SKM-1 treated with dmso at 0.1 percent for 144 hours (cell line): Measurements from ENCODE around the gene NKD1.

Source experiments
- DNase-seq: peaks from one replicate; lab custom pipeline; 2025; ENCODE audit not compliant: unreplicated experiment; lab: John Stamatoyannopoulos, UW

NKD1 gene

DNA sequence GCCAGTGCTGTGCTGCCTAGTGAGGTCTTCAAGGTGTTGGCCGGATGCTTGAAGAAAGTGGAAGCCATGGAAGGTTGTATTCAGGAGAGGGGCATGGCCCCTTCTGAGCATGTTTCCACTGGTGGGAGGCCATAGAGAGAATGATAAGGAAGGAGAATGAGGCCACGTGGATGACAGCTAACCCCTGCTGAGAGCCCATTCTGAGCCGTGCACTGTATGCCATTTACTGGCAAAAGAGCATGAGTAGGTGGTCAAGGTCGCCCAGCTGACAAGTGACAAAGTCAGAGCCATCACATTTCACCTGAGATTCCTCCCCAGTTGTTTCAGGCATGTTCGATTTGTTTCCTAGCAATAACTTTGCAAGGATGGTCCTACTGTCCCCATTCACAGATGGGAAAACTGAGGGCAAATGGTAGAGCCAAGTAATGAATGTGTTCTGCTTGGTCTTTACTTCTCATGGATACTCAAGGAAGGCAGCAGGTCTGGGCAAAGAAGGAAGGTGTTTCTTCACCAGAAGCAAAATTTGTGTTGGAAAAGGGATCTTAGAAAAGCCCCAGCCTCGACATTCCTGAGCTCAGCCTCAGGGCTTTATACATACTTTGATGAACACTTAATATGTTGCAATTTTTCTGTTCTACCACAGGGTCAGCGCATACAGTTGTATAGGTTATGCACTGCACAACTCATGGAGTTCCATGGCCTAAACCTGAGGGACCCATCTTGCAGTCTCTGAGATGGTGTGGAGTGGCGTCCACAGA, 10.5 kb upstream of the NKD1 start:
- no peak for DNase-seq

DNA sequence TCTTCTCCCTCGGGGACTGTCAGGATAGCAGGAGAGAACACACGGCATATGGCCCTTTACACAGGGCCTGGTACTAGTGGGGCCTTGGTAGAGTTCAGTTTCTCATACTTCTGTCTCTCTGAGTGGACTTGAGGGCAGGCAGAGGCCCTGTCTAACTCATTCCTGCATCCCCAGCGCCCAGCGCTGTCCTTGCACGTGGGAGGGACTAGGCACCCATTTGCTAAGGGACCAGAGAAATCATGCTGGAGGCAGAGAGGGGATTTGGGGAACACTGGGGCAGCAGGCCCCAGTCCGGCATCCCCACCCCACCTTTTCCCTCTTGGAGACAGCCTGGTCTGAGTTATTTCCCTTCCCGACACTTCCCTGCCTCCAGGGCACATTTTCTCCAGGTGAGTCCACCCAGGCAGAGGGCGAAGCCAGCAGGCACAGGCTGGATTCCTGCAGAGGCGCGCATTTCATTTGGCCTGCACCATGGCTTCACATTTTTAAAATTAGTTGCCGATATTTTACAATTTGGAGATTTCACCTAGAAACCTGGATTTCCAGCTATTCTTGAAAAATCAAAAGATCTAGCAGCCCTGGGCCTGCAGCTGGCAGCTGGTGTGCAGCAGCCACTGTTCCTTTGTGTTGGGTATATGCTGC, 9.7 kb upstream of the NKD1 start:
- no peak for DNase-seq

DNA sequence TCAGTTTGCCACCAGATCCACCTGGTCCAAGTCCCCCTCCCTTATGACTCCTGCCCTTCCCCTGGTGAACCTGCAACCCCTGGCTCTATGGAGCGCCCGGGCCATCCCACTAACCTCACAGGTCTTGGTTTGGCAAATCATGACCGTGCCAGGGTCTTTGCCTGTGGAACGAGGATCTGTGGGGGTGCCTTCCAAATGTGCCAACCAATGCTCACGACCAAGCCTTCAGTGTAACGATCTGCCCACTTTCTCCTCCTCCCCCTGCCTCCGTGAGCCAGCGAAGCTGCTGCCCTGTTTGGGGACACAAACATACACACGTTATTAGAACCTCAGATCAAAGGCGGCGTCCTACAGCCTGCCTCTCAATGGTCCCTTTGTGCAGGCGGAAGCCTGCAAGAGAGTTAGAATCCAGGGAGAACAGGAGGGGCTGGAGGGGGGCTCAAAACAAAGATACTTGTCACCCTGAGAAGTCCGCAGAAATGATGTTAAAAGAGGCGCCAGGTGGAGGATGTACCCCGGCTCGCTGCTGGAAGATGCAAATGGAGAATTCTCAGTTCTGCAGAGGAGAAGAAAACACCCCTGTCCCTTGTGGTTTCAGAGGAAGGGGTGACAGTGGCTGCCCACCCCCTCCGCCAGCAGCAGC, 9.0 kb upstream of the NKD1 start:
- DNase-seq = no peak

DNA sequence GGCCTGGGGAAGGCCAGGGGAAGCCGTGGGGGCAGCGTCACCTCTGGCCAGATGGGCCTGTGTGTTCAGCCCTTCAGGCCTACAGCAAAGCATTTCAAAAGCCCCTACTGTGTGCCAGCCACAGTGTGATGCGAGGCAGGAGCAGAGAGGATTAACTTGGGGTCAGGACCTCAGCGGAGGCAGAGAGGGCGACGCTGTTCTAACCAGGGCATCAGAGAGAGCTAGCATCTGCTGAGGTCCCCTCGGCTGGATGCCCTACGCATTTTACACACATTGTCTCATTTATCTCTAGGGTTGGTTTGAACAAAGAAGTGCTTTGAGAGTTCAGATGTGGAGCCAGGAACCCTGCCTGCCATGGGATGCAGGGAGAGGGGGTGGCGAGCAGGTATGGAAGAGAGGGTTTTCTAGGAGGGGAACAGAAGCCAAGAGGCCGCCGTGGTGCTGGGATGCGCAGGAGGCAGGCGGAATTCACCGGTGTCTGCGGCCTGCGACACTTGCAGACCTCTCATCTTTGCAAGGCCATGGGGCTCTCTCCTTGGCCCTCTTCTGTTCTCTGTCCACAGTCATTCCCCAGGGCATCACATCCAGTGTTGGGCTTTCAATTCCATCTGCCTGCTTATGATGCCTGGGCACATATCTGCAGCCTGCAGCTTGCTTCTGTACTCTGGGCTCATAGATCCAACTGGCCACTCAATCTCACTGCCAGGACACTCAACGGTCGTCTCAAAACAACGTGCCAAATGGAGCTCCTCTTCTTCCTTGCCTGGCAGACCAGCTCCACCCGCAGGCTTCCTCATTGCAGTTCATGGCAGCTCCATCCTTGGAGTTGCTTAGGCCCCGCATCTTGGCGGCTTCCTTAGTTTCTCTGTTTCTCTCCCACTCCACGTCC, 8.1 kb upstream of the NKD1 start:
- DNase-seq = no peak

DNA sequence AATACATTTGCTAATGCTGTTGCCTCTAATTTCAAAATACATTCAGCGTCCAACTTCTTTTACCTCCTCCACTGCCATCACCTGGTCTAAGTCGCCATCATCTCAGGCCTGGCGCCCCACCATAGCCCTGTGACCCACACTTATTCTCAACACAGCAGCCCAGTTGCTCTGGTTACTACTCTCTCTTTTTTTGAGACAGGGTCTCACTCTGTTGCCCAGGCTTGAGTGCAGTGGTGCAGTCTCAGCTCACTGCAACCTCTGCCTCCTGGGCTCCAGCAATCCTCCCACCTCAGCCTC, 7.5 kb upstream of the NKD1 start:
- no peak for DNase-seq

DNA sequence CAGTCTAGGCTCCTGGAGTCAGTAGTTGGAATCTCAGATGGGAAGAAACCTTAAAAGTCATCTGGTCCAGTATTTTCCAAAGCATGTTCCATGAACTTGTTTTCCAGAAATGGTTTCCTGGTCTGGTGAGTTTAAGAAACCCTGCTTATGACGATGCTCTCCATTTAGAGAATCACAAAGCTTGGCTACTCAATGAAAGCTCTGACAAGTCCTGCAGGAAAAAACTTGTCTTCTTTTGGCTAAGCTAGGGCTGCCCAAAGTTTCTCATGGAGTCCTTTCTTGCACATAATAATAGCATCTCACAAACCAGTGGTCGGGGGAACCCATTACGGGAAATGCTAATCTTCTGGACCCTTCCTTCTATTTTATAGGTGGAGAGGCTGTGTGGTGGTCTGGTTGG, 5.5 kb upstream of the NKD1 start:
- no peak for DNase-seq

DNA sequence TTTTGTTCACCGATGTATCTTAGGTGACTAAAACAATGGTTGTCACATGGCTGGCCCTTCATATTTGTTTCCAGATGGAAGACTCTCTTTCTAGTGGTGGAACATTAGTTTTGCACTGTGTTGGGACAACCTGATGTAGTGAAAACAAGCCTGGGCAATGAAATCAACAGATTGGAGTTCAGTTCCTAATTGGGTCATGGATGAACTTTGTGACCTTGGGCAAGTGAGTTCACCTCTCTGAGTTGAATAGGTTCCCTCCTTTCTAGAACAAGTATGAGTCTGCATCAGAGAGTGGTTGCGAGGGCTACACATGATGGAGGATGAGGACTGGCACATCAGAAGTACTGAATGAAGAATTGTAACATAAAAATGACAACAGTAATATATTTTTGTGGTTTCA, 2.1 kb upstream of the NKD1 start:
- no peak for DNase-seq

DNA sequence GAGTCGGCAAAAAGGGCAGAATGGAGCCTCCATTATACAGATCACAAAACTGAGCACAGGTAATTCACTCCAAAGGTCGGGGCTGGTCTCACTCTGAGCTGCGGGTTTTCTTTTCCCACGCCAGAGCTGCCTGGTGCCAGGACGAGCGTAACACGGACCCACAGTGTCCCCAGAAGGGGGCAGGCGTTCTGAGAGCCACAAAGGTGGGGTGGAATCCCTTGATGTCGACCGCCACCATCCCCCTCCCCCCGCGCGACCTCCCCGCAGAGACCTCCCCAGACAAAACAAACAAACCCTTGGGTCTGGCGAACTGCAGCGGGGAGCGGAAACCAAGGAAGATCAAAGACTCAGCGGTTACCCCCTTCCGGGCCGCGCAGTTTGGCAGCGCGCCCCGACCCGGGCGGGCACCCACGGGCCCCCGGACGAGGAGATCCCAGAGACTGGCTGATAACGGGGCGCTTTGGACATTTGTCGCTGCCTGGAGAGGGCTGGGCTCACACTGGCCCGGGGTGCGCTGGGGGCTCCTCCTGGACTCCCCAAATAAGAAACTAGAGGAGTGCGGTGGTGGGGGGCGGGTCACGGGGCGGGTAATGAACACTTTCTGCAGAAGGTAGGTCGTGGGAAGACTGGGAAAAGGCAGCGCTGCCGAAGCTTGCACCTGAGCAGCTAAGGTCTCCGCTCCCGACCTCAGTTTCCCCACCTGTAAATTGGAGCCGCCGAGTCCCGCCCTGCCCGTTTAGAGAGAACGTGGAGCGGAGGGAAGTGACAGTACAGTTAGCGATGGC, 664 bp upstream of the NKD1 start:
- DNase-seq = no peak

DNA sequence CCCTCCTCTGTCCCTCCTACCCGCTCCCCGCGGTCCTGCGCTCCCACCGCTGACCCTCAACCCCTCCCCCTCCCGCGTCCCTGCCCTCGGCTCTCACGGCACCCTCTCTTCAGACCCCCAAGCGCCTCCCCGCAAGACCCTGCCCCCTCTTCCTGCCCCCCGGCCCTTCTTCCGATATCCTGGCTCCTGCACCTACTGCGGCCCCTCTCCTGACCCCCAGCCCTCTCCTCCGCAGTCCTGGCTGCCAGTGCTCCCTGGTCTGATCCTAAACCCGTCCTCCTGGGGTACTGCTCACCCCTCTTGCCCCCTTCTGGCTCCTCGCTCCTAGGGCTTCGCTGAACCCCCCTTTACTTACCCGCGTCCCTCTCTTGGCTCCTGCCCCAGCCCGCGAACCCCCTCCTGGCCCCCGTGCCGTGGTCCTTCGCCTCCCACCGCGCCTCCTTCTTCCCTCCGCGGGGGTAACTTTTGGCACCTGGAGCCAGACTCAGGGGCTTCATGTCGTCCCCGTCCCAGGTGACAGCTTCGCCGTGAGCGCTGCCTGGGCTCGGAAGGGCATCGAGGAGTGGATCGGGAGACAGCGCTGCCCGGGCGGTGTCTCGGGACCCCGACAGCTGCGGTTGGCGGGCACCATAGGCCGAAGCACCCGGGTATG, 839 bp downstream of the NKD1 start:
- no peak for DNase-seq

DNA sequence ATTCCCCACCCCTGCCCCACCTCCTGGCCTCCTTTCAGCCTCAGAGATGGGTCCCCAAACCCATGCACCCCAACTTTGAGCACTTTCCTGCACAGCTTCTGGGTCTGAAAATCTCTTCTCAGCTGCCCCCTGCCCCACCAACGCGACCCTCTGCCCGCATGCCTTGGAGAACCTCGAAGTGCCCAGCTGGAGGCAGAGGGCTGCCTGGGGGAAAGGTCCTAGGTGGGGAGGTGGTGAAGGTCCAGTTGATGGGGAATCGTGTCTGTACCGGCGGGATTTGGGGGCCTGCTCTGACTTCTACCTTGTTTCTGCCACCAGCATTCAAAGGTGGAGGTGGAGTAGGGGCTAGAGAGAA, 1.3 kb downstream of the NKD1 start:
- DNase-seq = no peak

DNA sequence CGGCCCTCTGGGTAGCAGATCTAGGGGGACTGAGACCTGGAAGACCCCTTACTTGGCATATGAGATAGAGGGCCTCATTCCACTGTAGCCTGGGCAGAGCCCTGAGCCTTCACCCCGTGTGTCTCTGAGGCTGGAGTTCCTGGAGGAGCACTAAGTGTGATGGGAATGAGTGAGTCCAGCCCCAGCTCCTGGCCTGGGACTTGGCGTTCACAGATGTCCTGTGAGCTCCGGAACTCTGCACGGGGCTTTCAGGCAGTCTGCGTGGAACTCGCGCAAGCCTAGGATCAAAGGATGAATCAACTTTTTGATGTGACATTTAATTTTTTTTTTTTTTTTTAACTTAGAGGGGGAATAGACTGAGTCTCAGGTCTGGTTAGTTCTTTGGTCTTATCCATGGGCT, 1.8 kb downstream of the NKD1 start:
- DNase-seq = no peak

DNA sequence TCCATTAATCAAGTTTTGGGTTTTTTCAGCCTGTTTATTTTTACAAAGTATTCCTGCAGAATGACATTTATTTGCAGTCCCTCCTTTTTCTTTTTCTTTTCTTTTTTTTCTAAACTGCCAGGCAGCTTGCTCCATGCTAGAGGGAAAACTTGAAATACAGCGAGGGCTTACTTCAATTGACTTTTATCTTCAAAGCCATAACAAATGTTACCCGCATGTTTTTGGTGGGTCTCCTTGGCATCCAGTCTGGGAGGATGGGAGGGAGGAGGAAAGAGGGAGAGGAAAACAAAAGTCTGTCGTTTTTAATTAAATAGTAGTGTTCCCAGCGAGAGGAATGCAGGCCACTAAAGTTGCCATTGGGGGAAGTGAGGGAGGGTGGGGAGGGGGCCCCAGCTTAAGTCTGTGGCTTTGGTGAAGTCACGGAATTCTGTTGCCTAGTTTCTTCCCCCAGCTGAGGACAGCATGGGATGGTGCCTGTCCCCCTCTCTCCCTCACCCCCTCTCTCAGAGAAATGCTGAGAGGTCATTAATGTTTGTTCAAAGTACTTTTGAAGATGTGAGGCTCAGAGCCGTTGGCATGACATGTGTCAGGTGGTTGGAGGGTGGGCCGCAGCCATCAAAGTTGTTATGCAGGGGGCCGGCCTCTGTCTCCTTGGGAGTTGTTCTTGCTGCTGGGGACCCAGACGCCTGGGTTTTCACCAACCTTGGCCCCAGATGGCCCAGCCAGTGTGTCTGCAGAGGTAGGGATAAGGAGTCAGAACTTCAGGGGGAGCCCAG, 2.9 kb downstream of the NKD1 start:
- DNase-seq = no peak

DNA sequence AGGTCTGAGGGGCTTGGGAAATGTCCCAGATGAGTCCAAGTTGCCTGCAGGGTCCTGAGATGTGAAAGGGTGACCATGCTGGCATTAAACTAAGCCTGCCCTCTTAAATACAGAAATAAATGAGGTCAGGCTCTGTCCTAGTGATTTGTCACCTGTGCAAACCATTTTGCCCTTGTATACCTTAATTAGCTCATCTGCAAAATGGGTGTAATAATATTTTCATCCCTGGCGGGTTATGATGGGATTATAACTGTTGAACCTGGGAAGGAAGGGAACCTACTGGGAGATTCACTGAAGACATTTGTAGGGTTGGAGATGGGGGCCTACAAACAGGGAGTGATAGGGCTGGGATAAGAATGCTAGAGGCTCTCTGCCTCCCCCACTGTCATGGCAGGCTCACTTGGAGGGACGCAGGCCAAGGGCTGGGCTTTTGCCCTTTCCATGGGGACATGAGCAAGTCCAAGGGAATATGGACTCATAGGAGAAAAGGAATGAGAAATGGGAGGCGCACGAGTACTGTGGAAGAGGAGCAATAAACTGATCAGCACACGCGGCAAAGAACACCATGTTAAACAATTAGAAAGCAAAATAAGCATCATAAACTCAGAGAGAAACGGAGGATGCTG, 4.4 kb downstream of the NKD1 start:
- DNase-seq = no peak

DNA sequence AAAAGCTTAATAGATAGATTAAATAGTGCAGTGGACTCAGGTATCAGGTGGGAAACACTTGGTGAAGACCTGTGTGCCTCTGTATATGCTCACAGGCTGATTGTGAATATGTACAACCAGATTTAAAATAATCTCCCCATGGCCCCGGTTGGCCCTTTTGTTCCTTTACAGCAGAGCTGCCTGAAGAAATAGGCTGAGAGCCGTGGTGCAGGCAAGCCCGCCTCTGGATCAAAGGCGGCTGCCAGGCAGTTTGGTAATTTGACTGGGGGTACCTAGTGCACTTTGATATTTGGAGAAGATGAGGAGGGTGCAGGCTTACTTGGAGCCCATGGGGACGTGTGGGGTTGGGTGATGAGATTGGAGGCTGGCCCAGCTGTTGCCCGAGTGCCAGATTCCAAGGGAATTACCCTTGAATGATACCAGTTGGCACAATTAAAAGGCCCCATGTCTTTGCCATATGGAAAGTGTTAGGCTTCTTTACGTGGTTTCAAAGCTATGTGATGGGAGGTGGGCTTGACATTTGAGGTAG, 5.0 kb downstream of the NKD1 start:
- no peak for DNase-seq

DNA sequence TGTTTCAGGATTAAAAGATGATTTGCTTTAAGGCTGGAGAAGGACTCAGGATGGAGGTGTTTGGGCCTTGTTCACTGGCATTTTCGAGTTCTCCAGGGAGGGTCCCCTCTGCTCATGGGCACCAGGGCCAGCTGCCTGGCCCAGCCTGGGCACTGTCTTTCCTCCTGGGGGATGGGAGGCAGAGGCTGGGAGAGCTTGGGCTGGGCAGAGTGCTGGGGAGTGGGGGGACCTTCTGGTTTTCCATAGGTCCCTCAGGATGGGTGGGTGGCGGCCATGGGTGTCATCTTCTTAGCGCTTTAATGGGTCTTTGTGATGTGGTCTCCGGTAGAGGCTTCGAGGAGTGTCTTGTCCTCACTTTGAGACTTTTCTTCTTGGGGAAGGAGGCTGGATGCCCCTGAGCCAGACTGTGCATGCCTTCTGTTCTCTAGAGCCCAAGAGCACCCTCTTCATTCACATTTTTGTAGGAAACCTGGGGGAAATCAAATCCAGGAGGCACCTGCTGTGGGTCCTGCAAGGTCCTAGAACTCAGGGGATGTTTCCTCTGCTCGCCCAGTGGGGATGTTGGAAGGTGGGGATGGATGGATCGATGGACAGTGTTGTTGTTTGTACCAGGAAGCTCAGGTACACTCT, 5.7 kb downstream of the NKD1 start:
- DNase-seq = no peak

DNA sequence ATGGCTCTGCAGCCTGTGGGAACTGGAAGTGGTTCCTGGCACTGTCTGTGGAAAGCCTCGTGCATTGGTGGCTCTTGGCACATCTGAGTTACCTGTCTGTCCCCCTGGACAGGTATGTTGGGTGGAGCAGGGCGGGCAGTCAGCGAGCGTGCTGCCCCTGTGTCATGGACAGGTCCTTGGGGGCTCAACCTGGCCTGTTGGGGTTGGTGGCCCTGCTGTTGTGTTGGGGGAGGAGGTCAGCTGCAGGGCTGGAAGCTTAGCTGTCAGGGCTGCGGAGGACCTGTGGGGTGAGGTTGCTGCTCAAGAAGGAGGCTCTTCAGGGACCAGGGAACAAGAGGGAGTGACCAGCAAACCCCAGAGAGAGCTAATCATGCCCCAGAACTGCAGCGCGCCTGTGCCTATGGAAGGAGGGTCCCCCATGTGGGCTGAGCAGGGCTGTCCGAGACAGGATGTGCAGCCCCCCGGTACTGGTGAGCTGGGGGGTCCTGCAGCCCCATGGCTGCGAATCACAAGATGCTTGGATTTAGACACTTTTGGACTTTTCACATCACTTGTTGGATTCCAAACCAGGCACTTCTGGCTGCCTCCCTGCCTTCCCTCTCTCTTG, 7.2 kb downstream of the NKD1 start:
- DNase-seq = no peak

DNA sequence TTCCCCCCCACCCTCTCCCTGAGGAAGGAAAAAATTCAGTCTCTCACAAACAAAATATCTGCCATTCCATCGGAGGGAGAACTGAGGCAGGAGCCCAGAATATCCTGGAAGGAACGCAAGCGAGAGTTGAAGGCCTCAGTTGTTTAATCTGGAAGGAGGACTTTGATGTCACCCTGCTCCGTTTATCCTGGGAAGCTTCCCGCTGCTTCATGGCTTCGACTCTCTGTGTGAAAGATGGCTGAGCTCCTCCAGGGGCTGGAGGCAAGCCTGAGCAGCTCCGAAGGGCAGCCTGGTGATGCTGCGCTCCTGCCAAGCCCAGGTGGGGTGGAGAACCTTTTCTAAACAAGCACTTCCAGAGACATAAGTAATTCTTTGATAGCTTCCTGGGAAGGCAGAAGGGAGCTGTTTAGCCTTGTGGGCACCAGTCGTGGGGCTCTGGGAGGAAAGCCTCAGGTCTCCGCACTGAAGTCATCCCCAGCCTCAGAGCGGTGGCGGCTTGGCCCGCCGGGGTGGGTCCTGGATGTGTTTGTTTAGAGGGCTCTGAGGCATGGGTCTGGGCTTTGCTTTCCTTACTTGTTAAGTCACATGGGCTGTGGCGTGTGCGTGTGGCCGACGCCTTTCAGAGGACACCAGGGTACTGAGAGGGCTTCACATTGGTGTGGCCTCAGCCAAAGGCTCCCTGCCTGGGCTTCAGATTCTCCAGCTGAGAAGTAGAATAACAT, 7.9 kb downstream of the NKD1 start:
- no peak for DNase-seq

DNA sequence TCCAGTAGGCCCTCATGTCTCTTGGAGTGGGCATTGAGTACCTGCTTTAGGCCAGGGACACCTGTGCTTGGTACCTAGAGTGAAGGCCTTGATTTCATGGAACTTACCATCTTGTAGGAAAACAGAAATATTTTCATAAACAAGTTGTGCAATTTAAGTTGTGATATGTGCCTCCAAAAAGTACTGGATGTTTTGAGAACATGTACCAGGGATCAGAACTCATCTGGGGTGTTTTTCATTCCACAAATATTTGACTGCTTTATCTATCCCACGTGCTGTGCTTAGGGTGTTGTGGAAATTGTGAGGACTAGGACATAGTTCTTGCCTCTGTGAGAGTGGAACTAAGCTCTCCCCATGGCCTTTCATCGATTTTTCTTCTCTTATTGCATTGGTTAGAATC, 8.8 kb downstream of the NKD1 start:
- DNase-seq = no peak
